Measurements from ENCODE around the gene RPS6KA1.

GRCh38 chr1:26516987-26517765, 12.4 kb upstream of the RPS6KA1 start:
- TF ChIP-seq POLR2AphosphoS5 (IDR thresholded peaks at IDR 0.05) (no peak), CTCF (IDR thresholded peaks at IDR 0.05) (no peak), EP300 (IDR thresholded peaks at IDR 0.05) (no peak), POLR2A (IDR thresholded peaks at IDR 0.05) (no peak)
